Measurements from ENCODE around the gene ZFR.

- TF ChIP-seq CTCF (IDR thresholded peaks at IDR 0.05), result no peak
- no peak for TF ChIP-seq POLR2A (IDR thresholded peaks at IDR 0.05)
- no peak for TF ChIP-seq EP300 (IDR thresholded peaks at IDR 0.05)
Measured at GRCh38 chr5:32443145-32443540, 1.4 kb downstream of the ZFR start.

Data from ovary (tissue), 3 donors.